Measurements from ENCODE around the gene FBXO31. TPM values are rescaled to one million over a fixed set of nuclear protein-coding genes. Genes with fewer than 3 reads are reported as not detected.

The FBXO31 gene
- total RNA-seq, 1 experiment from 2014 or later: 17.1 TPM

GRCh38 chr16:87336434-87337240 is 46.9 kb downstream of the FBXO31 start:
- Histone ChIP-seq H3K79me2 (ENCODE audit: low read length) (peaks cover 12% of the 10 kb centered on the region), H3K36me3 (ENCODE audit: insufficient read depth, low read length) (peaks cover 4% of the 10 kb centered on the region), H4K20me1 (ENCODE audit: insufficient read depth, low read depth, low read length) (peaks cover 16% of the 10 kb centered on the region; the same call in 1 of the 2 replicates), H2AFZ (ENCODE audit: low read length) (no peak overlapping the region), H3K9me2 (replicated peaks; ENCODE audit: insufficient read depth, low read length) (no peaks in the 10 kb centered on the region), H3K4me3 (ENCODE audit: low read length) (no peak overlapping the region), H3K9ac (ENCODE audit: low read length) (no peak overlapping the region), H3K9me3 (ENCODE audit: low read length) (no peaks in the 10 kb centered on the region), H3K27ac (ENCODE audit: low read length) (no peak overlapping the region), H3K4me2 (ENCODE audit: low read depth, low read length, poor library complexity, severe bottlenecking) (no peak overlapping the region), H3K27me3 (ENCODE audit: low read length) (no peaks in the 10 kb centered on the region), H3K4me1 (ENCODE audit: low read length) (no peaks in the 10 kb centered on the region)
- no peak for DNase-seq

- Histone ChIP-seq H3K9ac (ENCODE audit: low read length) (no peak overlapping the region), H3K36me3 (ENCODE audit: insufficient read depth, low read length) (peaks cover 2% of the 10 kb centered on the region), H3K79me2 (ENCODE audit: low read length) (peaks cover 9% of the 10 kb centered on the region), H2AFZ (ENCODE audit: low read length) (no peak overlapping the region), H3K9me3 (ENCODE audit: low read length) (no peaks in the 10 kb centered on the region), H3K4me1 (ENCODE audit: low read length) (no peaks in the 10 kb centered on the region), H3K27ac (ENCODE audit: low read length) (no peak overlapping the region), H3K4me3 (ENCODE audit: low read length) (no peak overlapping the region), H3K27me3 (ENCODE audit: low read length) (no peaks in the 10 kb centered on the region), H3K4me2 (ENCODE audit: low read depth, low read length, poor library complexity, severe bottlenecking) (no peak overlapping the region), H3K9me2 (replicated peaks; ENCODE audit: insufficient read depth, low read length) (no peaks in the 10 kb centered on the region), H4K20me1 (ENCODE audit: insufficient read depth, low read depth, low read length) (peaks cover 16% of the 10 kb centered on the region; the same call in 1 of the 2 replicates)
- DNase-seq: no peak
Observed at GRCh38 chr16:87335625-87336433, 47.7 kb downstream of the FBXO31 start.

- Histone ChIP-seq H3K4me1 (ENCODE audit: low read length) (no peaks in the 10 kb centered on the region), H3K79me2 (ENCODE audit: low read length) (peaks cover 3% of the 10 kb centered on the region; the same call in 1 of the 2 replicates), H2AFZ (ENCODE audit: low read length) (no peak overlapping the region), H4K20me1 (ENCODE audit: insufficient read depth, low read depth, low read length) (peaks cover 16% of the 10 kb centered on the region; the same call in 1 of the 2 replicates), H3K36me3 (ENCODE audit: insufficient read depth, low read length) (no peaks in the 10 kb centered on the region; the same call in 1 of the 2 replicates), H3K27me3 (ENCODE audit: low read length) (no peaks in the 10 kb centered on the region), H3K9ac (ENCODE audit: low read length) (no peak overlapping the region), H3K4me3 (ENCODE audit: low read length) (no peak overlapping the region), H3K27ac (ENCODE audit: low read length) (no peak overlapping the region), H3K4me2 (ENCODE audit: low read depth, low read length, poor library complexity, severe bottlenecking) (no peak overlapping the region), H3K9me3 (ENCODE audit: low read length) (no peaks in the 10 kb centered on the region), H3K9me2 (replicated peaks; ENCODE audit: insufficient read depth, low read length) (no peaks in the 10 kb centered on the region)
- DNase-seq: no peak
Observed at GRCh38 chr16:87334651-87335624, 48.6 kb downstream of the FBXO31 start.

GRCh38 chr16:87333581-87334331 is 49.8 kb downstream of the FBXO31 start:
- peaks cover 11% of the 10 kb centered on the region; the same call in 1 of the 2 replicates for H4K20me1 ChIP-seq (ENCODE audit: insufficient read depth, low read depth, low read length)
- no peaks in the 10 kb centered on the region; the same call in 1 of the 2 replicates for H3K36me3 ChIP-seq (ENCODE audit: insufficient read depth, low read length)
- no peak for DNase-seq

GRCh38 chr16:87333101-87333500 is 50.5 kb downstream of the FBXO31 start:
- H3K27ac ChIP-seq (ENCODE audit: low read length): no peak overlapping the region
- H3K27me3 ChIP-seq (ENCODE audit: low read length): no peaks in the 10 kb centered on the region
- no peak overlapping the region for H3K4me2 ChIP-seq (ENCODE audit: low read depth, low read length, poor library complexity, severe bottlenecking)
- no peaks in the 10 kb centered on the region for H3K9me2 ChIP-seq (replicated peaks; ENCODE audit: insufficient read depth, low read length)
- peaks cover 11% of the 10 kb centered on the region; the same call in 1 of the 2 replicates for H4K20me1 ChIP-seq (ENCODE audit: insufficient read depth, low read depth, low read length)
- H3K9me3 ChIP-seq (ENCODE audit: low read length): no peaks in the 10 kb centered on the region
- no peak for DNase-seq
- no peak overlapping the region for H3K9ac ChIP-seq (ENCODE audit: low read length)
- H2AFZ ChIP-seq (ENCODE audit: low read length): no peak overlapping the region
- H3K4me1 ChIP-seq (ENCODE audit: low read length): no peaks in the 10 kb centered on the region; the same call in 1 of the 2 replicates
- H3K36me3 ChIP-seq (ENCODE audit: insufficient read depth, low read length): no peaks in the 10 kb centered on the region; the same call in 1 of the 2 replicates
- H3K79me2 ChIP-seq (ENCODE audit: low read length): peaks cover 4% of the 10 kb centered on the region; the same call in 1 of the 2 replicates
- H3K4me3 ChIP-seq (ENCODE audit: low read length): no peak overlapping the region

More at GRCh38 chr16:87333581-87334331, 49.8 kb downstream of the FBXO31 start:
- Histone ChIP-seq H3K27ac (ENCODE audit: low read length) (no peak overlapping the region), H3K4me1 (ENCODE audit: low read length) (no peaks in the 10 kb centered on the region; the same call in 1 of the 2 replicates), H3K27me3 (ENCODE audit: low read length) (no peaks in the 10 kb centered on the region), H3K9ac (ENCODE audit: low read length) (no peak overlapping the region), H2AFZ (ENCODE audit: low read length) (no peak overlapping the region), H3K4me2 (ENCODE audit: low read depth, low read length, poor library complexity, severe bottlenecking) (no peak overlapping the region), H3K79me2 (ENCODE audit: low read length) (peaks cover 4% of the 10 kb centered on the region; the same call in 1 of the 2 replicates), H3K9me2 (replicated peaks; ENCODE audit: insufficient read depth, low read length) (no peaks in the 10 kb centered on the region), H3K4me3 (ENCODE audit: low read length) (no peak overlapping the region), H3K9me3 (ENCODE audit: low read length) (no peaks in the 10 kb centered on the region)

- H3K79me2 ChIP-seq (ENCODE audit: low read length): peaks cover 8% of the 10 kb centered on the region
- no peaks in the 10 kb centered on the region for H3K9me2 ChIP-seq (replicated peaks; ENCODE audit: insufficient read depth, low read length)
- no peak overlapping the region for H3K4me2 ChIP-seq (ENCODE audit: low read depth, low read length, poor library complexity, severe bottlenecking)
- no peaks in the 10 kb centered on the region for H3K9me3 ChIP-seq (ENCODE audit: low read length)
- H4K20me1 ChIP-seq (ENCODE audit: insufficient read depth, low read depth, low read length): peaks cover 11% of the 10 kb centered on the region; the same call in 1 of the 2 replicates
- H2AFZ ChIP-seq (ENCODE audit: low read length): no peak overlapping the region
- H3K27ac ChIP-seq (ENCODE audit: low read length): no peak overlapping the region
- no peak for DNase-seq
- no peaks in the 10 kb centered on the region; the same call in 1 of the 2 replicates for H3K36me3 ChIP-seq (ENCODE audit: insufficient read depth, low read length)
- H3K9ac ChIP-seq (ENCODE audit: low read length): no peak overlapping the region
- H3K4me1 ChIP-seq (ENCODE audit: low read length): no peaks in the 10 kb centered on the region; the same call in 1 of the 2 replicates
- H3K4me3 ChIP-seq (ENCODE audit: low read length): no peak overlapping the region
- no peaks in the 10 kb centered on the region for H3K27me3 ChIP-seq (ENCODE audit: low read length)
Observed at GRCh38 chr16:87332150-87332549, 51.4 kb downstream of the FBXO31 start.

- Histone ChIP-seq H3K36me3 (ENCODE audit: insufficient read depth, low read length) (no peaks in the 10 kb centered on the region; the same call in 1 of the 2 replicates), H3K9me2 (replicated peaks; ENCODE audit: insufficient read depth, low read length) (no peaks in the 10 kb centered on the region), H4K20me1 (ENCODE audit: insufficient read depth, low read depth, low read length) (peaks cover 11% of the 10 kb centered on the region; the same call in 1 of the 2 replicates), H3K4me3 (ENCODE audit: low read length) (no peak overlapping the region), H3K27me3 (ENCODE audit: low read length) (no peaks in the 10 kb centered on the region), H3K9me3 (ENCODE audit: low read length) (no peaks in the 10 kb centered on the region), H3K4me2 (ENCODE audit: low read depth, low read length, poor library complexity, severe bottlenecking) (no peak overlapping the region), H3K79me2 (ENCODE audit: low read length) (peaks cover 8% of the 10 kb centered on the region), H2AFZ (ENCODE audit: low read length) (no peak overlapping the region), H3K9ac (ENCODE audit: low read length) (no peak overlapping the region), H3K27ac (ENCODE audit: low read length) (no peak overlapping the region), H3K4me1 (ENCODE audit: low read length) (no peaks in the 10 kb centered on the region; the same call in 1 of the 2 replicates)
- no peak for DNase-seq
Observed at GRCh38 chr16:87331241-87331801, 52.3 kb downstream of the FBXO31 start.

Measured in Karpas-422 (cell line).